Ovary (tissue), 3 donors: ENCODE results near the gene CRPPA.

ENCODE experiments used
- CTCF ChIP-seq, 3 donors: fragments of 450-650 bp in 2 of 3; fragments of 200-600 bp in 1 of 3; IDR thresholded peaks; one replicate each; pipeline versions ENCODE4 v1.5.1 to v1.8.0; 2016 to 2022; ENCODE audit warnings: antibody characterized with exemption in 3 of 3, mild to moderate bottlenecking in 1 of 3
- POLR2A ChIP-seq: fragments of 450-650 bp; IDR thresholded peaks from one replicate; pipeline ENCODE4 v1.6.1; 2017; ENCODE audit warnings: antibody characterized with exemption, mild to moderate bottlenecking, moderate library complexity
- donor health status: DM: no; HTN: no; CAD: no.

GRCh38 chr7:16412274-16413254 lies 8.8 kb downstream of the CRPPA start:
- TF ChIP-seq CTCF (IDR thresholded peaks at IDR 0.05) (no peak), POLR2A (no peak)
